Common myeloid progenitor, CD34-positive (primary cell): ENCODE measurements around the gene HNRNPUL1.

Experiments used
- CTCF ChIA-PET: fragments of 350-600 bp; sonication (Branson Sonifier 250); formaldehyde crosslinking; loops from one replicate; lab custom pipeline; 2021; ENCODE audit warnings: antibody characterized with exemption; lab: Charles Lee
- POLR2A ChIA-PET: fragments of 350-600 bp; sonication (Branson Sonifier 250); formaldehyde crosslinking; loops from one replicate; lab custom pipeline; 2021; ENCODE audit warnings: antibody characterized with exemption; lab: Charles Lee
- DNase-seq, 3 donors: peaks; one replicate each; pipeline versions ENCODE4 v3.0.0 to v3.0.0-alpha.2; 2013
- H3K27ac ChIP-seq, 2 experiments: 1 replicate in 1 of 2; 2 replicates in 1 of 2; pipeline ENCODE4 v1.7.0; 2013; ENCODE audit warnings: inconsistent platforms in 2 of 2, low read length in 2 of 2, mild to moderate bottlenecking in 2 of 2, low read depth in 1 of 2, moderate library complexity in 1 of 2; ENCODE audit not compliant: severe bottlenecking in 2 of 2, insufficient read depth in 1 of 2, poor library complexity in 1 of 2
- H3K27me3 ChIP-seq, 5 experiments: replicated peaks in 2 of 5; 1 replicate in 3 of 5; 2 replicates in 2 of 5; pipeline versions ENCODE4 v1.6.1 to v1.7.0; 2013; ENCODE audit warnings: low read length in 4 of 5, mild to moderate bottlenecking in 2 of 5, moderate library complexity in 2 of 5, inconsistent platforms in 1 of 5; ENCODE audit not compliant: insufficient read depth in 5 of 5, control insufficient read depth in 4 of 5
- H3K36me3 ChIP-seq, 4 experiments: 1 replicate in 2 of 4; 2 replicates in 2 of 4; pipeline versions ENCODE4 v1.6.1 to v1.7.0; 2013; ENCODE audit warnings: low read length in 3 of 4, control low read depth in 1 of 4, mild to moderate bottlenecking in 1 of 4; ENCODE audit not compliant: control insufficient read depth in 4 of 4, insufficient read depth in 4 of 4
- H3K4me1 ChIP-seq, 4 experiments: 1 replicate in 3 of 4; 2 replicates in 1 of 4; pipeline versions ENCODE4 v1.6.1 to v1.7.1; 2013; ENCODE audit warnings: low read length in 3 of 4, mild to moderate bottlenecking in 3 of 4, control low read depth in 1 of 4, inconsistent platforms in 1 of 4, moderate library complexity in 1 of 4; ENCODE audit not compliant: control insufficient read depth in 4 of 4, insufficient read depth in 4 of 4; ENCODE audit errors: control extremely low read depth in 1 of 4
- H3K4me3 ChIP-seq, 7 experiments: 1 replicate in 4 of 7; 2 replicates in 3 of 7; pipeline versions ENCODE4 v1.5.1 to v1.7.0; 2013; ENCODE audit warnings: mild to moderate bottlenecking in 7 of 7, low read length in 6 of 7, moderate library complexity in 6 of 7, inconsistent platforms in 2 of 7, low read depth in 2 of 7, control low read depth in 1 of 7; ENCODE audit not compliant: insufficient read depth in 4 of 7, control insufficient read depth in 1 of 7; ENCODE audit errors: extremely low read depth in 1 of 7
- H3K9me3 ChIP-seq, 5 experiments: 1 replicate in 4 of 5; 2 replicates in 1 of 5; pipeline versions ENCODE4 v1.6.1 to v1.7.1; 2013; ENCODE audit warnings: low read length in 4 of 5, mild to moderate bottlenecking in 2 of 5, inconsistent platforms in 1 of 5, low read depth in 1 of 5, moderate library complexity in 1 of 5; ENCODE audit not compliant: control insufficient read depth in 4 of 5, insufficient read depth in 2 of 5; ENCODE audit errors: control extremely low read depth in 1 of 5
- WGBS: methylation state at CpG from one replicate; pipeline ENCODE4 v1.1.5; 2013; ENCODE audit not compliant: insufficient coverage; 5-methylcytosine and 5-hydroxymethylcytosine counted together

Gene HNRNPUL1

GRCh38 chr19:41221514-41222205, 42.5 kb upstream of the HNRNPUL1 start:
- Histone ChIP-seq H3K27ac (no peak overlapping the region), H3K36me3 (no peaks in the 10 kb centered on the region), H3K27me3 (peaks cover 0 to 40% (median 2%) of the 10 kb centered on the region in 5 experiments), H3K4me3 (no peak overlapping the region), H3K9me3 (no peaks in the 10 kb centered on the region), H3K4me1 (peaks cover 0 to 21% (median 15%) of the 10 kb centered on the region in 4 experiments)
- ChIA-PET POLR2A (no interaction called here), CTCF (interaction anchor here (0.5 to 0.6 kb wide), 2 partner anchors 53 to 1350 kb away, joined by 3 to 4 read pairs; no protein-coding TSS in a partner anchor)
- 97% methylated on average over 19 of the region's 20 CpGs for WGBS
- DNase-seq: no peak

GRCh38 chr19:41222240-41222639, 41.9 kb upstream of the HNRNPUL1 start:
- Histone ChIP-seq H3K4me3 (no peak overlapping the region), H3K27ac (no peak overlapping the region), H3K9me3 (no peaks in the 10 kb centered on the region), H3K27me3 (peaks cover 0 to 40% (median 2%) of the 10 kb centered on the region in 5 experiments), H3K36me3 (no peaks in the 10 kb centered on the region), H3K4me1 (peaks cover 0 to 26% (median 20%) of the 10 kb centered on the region in 4 experiments)
- ChIA-PET CTCF (no interaction called here), POLR2A (no interaction called here)
- DNase-seq: no peak
- WGBS: 100% methylated on average over 4 of the region's 10 CpGs

DNA sequence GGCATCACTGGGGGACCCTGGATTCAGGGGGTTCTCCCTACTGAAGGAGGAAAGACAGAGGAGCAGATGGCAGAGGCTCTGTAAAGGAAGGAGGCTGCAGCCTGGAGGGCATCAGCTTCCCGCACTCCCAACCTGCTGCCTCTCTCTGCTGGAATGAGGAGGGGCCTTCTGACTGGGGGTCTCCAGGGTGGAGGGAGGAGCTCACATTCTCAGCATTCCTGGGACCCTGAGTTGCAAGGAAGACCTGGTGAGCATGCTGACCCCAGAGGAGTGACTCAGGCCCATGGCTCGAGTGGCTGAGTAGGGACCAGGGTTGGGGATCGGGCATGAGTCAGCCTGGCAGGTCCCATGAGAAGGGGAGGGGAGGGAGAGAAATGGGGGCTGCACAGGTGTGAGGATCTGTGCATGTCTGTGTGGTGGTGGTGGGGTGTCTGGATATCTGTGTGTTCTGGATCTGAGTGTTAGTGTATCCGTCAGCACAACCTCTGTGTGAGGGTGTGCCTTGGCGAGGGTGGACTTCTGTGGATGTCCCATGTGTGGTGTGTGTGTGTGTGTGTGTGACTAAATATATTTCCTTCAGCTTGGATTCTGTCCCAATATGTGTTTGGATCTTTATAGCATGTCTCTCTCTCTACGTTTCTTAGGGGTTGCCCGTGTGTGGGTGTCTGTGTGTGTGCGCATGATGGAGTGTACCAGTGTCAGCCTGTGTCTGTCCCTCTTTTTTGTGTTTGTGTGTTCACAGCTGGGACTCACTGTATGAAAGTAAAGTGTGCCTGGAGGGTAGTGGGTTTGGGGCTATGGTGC, 40.5 kb upstream of the HNRNPUL1 start:
- Histone ChIP-seq H3K4me1 (peaks cover 0 to 27% (median 22%) of the 10 kb centered on the region in 4 experiments), H3K27me3 (peaks cover 0 to 29% (median 2%) of the 10 kb centered on the region in 5 experiments), H3K4me3 (no peak overlapping the region), H3K36me3 (no peaks in the 10 kb centered on the region), H3K9me3 (no peaks in the 10 kb centered on the region), H3K27ac (no peak overlapping the region)
- CTCF ChIA-PET: interaction anchor here (1.0 kb wide), 1 partner anchor 11 kb away, joined by 4 read pairs; no protein-coding TSS in a partner anchor
- POLR2A ChIA-PET: interaction anchor here (0.6 kb wide), 1 partner anchor 94 kb away, joined by 3 read pairs; no protein-coding TSS in a partner anchor
- DNase-seq: peak in 1 of 3 donors; percentile 30
- WGBS: 61% methylated on average over 6 of the region's 8 CpGs

DNA sequence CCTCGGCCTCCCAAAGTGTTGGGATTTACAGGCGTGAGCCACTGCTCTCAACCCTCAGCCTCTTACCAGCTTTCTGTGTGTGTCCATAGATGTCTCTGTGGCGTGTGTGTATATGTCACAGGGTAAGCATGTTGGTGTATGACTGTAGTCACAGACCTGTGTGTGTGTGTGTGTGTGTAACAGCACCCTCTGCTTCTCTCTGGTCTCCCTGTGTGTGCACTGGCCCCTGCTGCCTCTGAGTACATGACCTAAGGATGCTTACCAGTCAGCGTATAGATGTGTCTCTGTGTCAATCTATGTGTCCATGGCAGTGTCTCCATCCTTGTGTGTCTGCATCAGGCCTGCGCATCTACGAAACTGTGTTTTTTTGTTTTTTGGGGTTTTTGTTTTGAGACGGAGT, 39.5 kb upstream of the HNRNPUL1 start:
- Histone ChIP-seq H3K9me3 (no peaks in the 10 kb centered on the region), H3K4me3 (no peak overlapping the region), H3K27ac (no peak overlapping the region), H3K27me3 (peaks cover 0 to 20% (median 2%) of the 10 kb centered on the region in 5 experiments), H3K36me3 (no peaks in the 10 kb centered on the region), H3K4me1 (peaks cover 0 to 22% (median 19%) of the 10 kb centered on the region in 4 experiments)
- no peak for DNase-seq
- POLR2A ChIA-PET: no interaction called here
- CTCF ChIA-PET: interaction anchor here (1.0 kb wide), 1 partner anchor 10 kb away, joined by 4 read pairs; no protein-coding TSS in a partner anchor
- 89% methylated on average over 3 of the region's 7 CpGs for WGBS

DNA sequence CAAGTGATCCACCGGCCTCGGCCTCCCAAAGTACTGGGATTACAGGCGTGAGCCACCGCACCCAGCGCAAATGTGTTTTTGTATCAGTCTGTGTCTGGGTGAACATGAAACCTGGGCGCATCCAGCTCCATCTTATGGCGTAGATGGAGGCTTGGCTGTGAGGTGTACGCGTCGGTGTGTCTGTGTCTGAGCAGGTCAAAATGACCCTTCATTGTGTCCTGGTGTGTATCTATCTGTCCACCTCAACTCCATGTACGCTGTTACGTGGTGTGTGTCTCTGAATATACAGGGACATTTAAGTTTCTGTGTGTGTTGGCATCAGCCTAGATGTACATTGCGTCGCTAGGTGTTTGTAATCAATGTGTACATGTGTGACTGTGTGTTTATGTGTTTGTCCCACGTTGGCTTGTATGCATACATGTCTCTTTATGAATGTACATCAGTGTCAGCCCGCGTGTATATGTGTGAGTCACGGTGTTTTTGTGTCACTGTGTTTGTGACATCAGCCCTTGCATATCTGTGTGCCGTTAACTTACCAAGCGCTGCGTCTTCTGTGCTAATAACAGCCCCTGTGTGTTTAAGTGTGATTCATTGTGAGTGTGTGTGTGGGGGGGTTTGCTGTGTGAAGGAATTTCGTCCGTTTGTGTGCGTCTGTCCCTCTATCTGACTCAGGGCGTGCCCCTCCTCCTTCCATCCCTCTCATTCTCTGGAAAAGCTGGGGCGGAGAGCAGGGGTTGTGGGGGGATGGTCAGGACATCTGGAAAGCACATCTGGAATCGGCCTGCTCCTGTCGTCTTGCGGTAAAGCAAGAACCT, 38.7 kb upstream of the HNRNPUL1 start:
- H3K9me3 ChIP-seq: no peaks in the 10 kb centered on the region
- H3K4me3 ChIP-seq: peak overlapping the region in 6 of 7 experiments; percentile 51 to 80 (median 65)
- CTCF ChIA-PET: interaction anchor here (1.2 to 1.5 kb wide), 2 partner anchors 21 to 37 kb away, joined by 4 read pairs; no protein-coding TSS in a partner anchor
- peaks cover 0 to 22% (median 19%) of the 10 kb centered on the region in 4 experiments for H3K4me1 ChIP-seq
- H3K27ac ChIP-seq: peak overlapping the region in 1 of 2 experiments; percentile 21
- H3K36me3 ChIP-seq: no peaks in the 10 kb centered on the region
- 73% methylated on average over 21 of the region's 29 CpGs for WGBS
- peak; percentile 44 to 92 (median 88) for DNase-seq
- H3K27me3 ChIP-seq: peaks cover 0 to 12% (median 2%) of the 10 kb centered on the region in 5 experiments
- POLR2A ChIA-PET: interaction anchor here (0.6 to 0.8 kb wide), 2 partner anchors 22 to 37 kb away, joined by 3 to 5 read pairs; no protein-coding TSS in a partner anchor

DNA sequence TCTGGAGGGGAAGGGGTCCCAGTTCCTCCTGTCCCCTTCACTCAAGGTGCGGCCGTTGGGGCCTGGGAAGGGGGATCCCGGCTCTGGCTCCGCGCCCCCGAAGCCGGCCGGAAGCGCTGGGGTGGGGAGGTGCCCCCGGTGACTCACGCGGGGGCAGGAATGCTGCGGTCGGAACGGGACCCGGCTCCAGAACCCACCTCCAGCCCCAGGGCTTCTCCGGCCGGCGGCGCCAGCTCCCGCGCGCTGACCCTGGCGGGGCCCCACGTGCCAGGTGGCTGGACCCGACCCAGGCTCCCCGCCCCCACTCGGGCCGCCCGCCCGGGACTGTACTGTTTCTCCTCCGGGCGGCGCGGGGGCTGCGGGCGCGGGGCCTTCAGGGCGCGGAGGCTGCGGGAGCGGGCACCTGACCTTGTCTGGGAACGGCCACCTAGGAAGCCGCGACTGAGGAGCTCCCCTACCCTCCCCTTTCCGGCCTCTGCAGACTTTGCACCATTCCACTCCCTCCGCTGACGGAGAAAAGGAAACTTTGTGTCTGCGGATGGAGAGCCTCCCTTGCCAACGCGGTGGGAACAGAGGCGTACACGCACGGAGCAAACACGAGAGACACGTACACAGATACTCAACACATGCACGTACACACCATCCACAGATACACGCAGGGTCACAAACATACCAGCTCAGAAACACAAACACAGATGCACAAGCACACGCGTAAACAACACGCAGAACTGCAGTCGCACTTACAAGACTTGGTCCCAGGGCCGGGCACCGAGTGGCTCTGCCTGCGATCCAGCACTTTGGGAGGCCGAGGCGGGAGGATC, 37.9 kb upstream of the HNRNPUL1 start:
- no peaks in the 10 kb centered on the region for H3K9me3 ChIP-seq
- WGBS: 4% methylated on average over 48 of the region's 67 CpGs
- DNase-seq: peak; percentile 29 to 78 (median 57)
- CTCF ChIA-PET: interaction anchor here (1.2 to 1.5 kb wide), 2 partner anchors 22 to 37 kb away, joined by 4 read pairs; no protein-coding TSS in a partner anchor
- peaks cover 0 to 4% (median 0%) of the 10 kb centered on the region in 5 experiments for H3K27me3 ChIP-seq
- H3K4me1 ChIP-seq: peaks cover 0 to 22% (median 19%) of the 10 kb centered on the region in 4 experiments
- H3K36me3 ChIP-seq: no peaks in the 10 kb centered on the region
- peak overlapping the region; percentile 30 to 80 (median 65) for H3K4me3 ChIP-seq
- POLR2A ChIA-PET: interaction anchor here (0.6 to 0.8 kb wide), 2 partner anchors 21 to 36 kb away, joined by 3 to 5 read pairs; no protein-coding TSS in a partner anchor
- peak overlapping the region in 1 of 2 experiments; percentile 21 for H3K27ac ChIP-seq
